ENCODE results near the gene EPS15. TPM values are rescaled to one million over a fixed set of nuclear protein-coding genes. Genes with fewer than 3 reads are reported as not detected.

EPS15 gene
- total and polyA plus RNA-seq, 2 donors = 28.9 to 35.3 TPM

Other genes starting within 250 kb of the EPS15 start
- gene TTC39A, start 188.7 kb downstream of the EPS15 start, total RNA-seq = 1.1 TPM
- 2.8 TPM for gene TTC39A, start 188.7 kb downstream of the EPS15 start, polyA plus RNA-seq
- 53.7 TPM for gene OSBPL9, start 97.8 kb upstream of the EPS15 start, total RNA-seq
- 58.1 TPM for gene OSBPL9, start 97.8 kb upstream of the EPS15 start, polyA plus RNA-seq

Measured in thymus (tissue), 2 donors.